SKM-1 (cell line): ENCODE measurements around the gene SNAPC2.
"Not testable (repeated sequence)": the region's sequence is repeated elsewhere in the genome, so short reads cannot be mapped to it uniquely, and the experiment has no call there.

Source experiments
- DNase-seq: peaks from one replicate; lab custom pipeline; 2025; ENCODE audit not compliant: unreplicated experiment; lab: John Stamatoyannopoulos, UW

Gene SNAPC2

GRCh38 chr19:7888145-7888825 is 31.9 kb upstream of the SNAPC2 start, which contains the start of gene LRRC8E:
Gene LRRC8E (plus strand): TSS chr19:7888510. CDS start chr19:7895604, 7,094 bp downstream.
- DNase-seq, result no peak

- no peak for DNase-seq
Measured at GRCh38 chr19:7888826-7889217, 31.3 kb upstream of the SNAPC2 start.

- DNase-seq, result not testable (repeated sequence)
Measured at GRCh38 chr19:7893362-7894101, 26.6 kb upstream of the SNAPC2 start.

- DNase-seq, result no peak
Measured at GRCh38 chr19:7894612-7895309, 25.4 kb upstream of the SNAPC2 start.

- DNase-seq, result no peak
Measured at GRCh38 chr19:7895565-7895964, 24.6 kb upstream of the SNAPC2 start.

GRCh38 chr19:7897292-7897691 is 22.8 kb upstream of the SNAPC2 start:
- DNase-seq, result no peak

- no peak for DNase-seq
Measured at GRCh38 chr19:7898967-7899366, 21.2 kb upstream of the SNAPC2 start.

GRCh38 chr19:7899751-7900378 is 20.3 kb upstream of the SNAPC2 start:
- no peak for DNase-seq

GRCh38 chr19:7900401-7900870 is 19.7 kb upstream of the SNAPC2 start:
- DNase-seq, result no peak

GRCh38 chr19:7900931-7901330 is 19.2 kb upstream of the SNAPC2 start:
- no peak for DNase-seq

GRCh38 chr19:7901337-7901736 is 18.8 kb upstream of the SNAPC2 start:
- DNase-seq, result no peak

GRCh38 chr19:7902796-7903243 is 17.3 kb upstream of the SNAPC2 start:
- DNase-seq, result no peak

- DNase-seq, result peak; percentile 95
Measured at GRCh38 chr19:7903244-7904073, 16.7 kb upstream of the SNAPC2 start, which contains the start of gene MAP2K7. Gene MAP2K7 (plus strand): TSS chr19:7903877. CDS start chr19:7903945, 68 bp downstream.

GRCh38 chr19:7904074-7905020 is 15.8 kb upstream of the SNAPC2 start:
- DNase-seq, result no peak

GRCh38 chr19:7905268-7905667 is 14.9 kb upstream of the SNAPC2 start:
- no peak for DNase-seq

- no peak for DNase-seq
Measured at GRCh38 chr19:7905859-7906258, 14.3 kb upstream of the SNAPC2 start.

GRCh38 chr19:7907122-7907521 is 13.0 kb upstream of the SNAPC2 start:
- DNase-seq, result no peak

- DNase-seq, result no peak
Measured at GRCh38 chr19:7907544-7907943, 12.6 kb upstream of the SNAPC2 start.

GRCh38 chr19:7908078-7908699 is 11.9 kb upstream of the SNAPC2 start:
- no peak for DNase-seq
